Skin of body (tissue), 2 donors: ENCODE measurements around the gene CHRNA3. TPM values are rescaled to one million over a fixed set of nuclear protein-coding genes. Genes with fewer than 3 reads are reported as not detected.

Experiments
- DNase-seq: peaks from one replicate; lab custom pipeline; 2025; lab: John Stamatoyannopoulos, UW
- total RNA-seq: library from RNA; depleted of rRNA; stranded (reverse); fragments of >200 nt; gene quantifications from one replicate; pipeline ENCODE4 v1.2.3, GENCODE V29; 2014

Gene CHRNA3
- 0.39 TPM for total RNA-seq

DNA sequence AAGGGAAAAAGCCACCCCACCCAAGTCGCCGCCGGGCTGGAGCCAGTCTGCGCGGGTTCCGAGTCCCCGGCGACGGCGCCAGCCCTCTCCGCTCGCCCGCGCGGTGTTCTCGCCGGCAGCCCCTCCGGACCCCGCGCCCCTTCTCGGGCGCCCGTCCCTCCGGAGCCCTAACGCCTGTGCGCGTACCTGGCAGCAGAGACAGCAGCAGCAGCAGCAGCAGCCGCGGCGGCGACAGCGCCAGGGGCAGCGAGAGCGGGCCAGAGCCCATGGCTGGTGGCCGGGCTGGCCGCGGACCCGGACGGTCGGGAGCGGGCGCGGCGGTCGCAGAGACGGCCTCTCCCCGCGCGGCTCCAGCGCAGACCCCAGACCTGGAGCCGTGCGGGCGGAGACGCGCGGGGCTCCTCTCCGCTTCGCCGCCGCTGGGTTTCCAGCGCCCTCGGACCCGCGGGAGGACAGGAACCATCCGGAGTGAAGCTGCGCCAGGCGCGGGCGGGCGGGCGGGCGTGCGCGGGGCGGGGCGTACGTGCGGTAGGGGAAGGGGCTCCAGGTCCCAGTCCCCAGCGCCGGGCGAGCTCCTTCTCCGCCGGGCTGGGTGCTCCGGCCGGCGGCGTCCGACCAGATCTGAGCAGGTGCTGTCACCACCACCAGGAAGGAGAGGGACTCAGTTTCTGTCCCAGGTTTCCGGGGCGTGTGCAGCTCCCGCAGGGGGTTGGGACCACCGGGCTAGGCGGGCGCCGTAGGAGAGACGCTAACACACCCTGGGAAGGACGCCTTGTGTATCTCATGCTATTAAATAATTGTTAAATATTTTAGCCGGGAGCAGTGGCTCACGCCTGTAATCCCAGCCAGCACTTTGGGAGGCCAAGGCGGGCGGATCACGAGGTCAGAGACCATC is at the start of gene CHRNA3:
CHRNA3 (minus strand) TSS at position 470 of the 895 bp plus-strand sequence; CDS start at position 268, 202 bp downstream.
- DNase-seq: no peak

- DNase-seq: no peak
Measured at GRCh38 chr15:78668987-78669386, 48.2 kb upstream of the CHRNA3 start.

DNA sequence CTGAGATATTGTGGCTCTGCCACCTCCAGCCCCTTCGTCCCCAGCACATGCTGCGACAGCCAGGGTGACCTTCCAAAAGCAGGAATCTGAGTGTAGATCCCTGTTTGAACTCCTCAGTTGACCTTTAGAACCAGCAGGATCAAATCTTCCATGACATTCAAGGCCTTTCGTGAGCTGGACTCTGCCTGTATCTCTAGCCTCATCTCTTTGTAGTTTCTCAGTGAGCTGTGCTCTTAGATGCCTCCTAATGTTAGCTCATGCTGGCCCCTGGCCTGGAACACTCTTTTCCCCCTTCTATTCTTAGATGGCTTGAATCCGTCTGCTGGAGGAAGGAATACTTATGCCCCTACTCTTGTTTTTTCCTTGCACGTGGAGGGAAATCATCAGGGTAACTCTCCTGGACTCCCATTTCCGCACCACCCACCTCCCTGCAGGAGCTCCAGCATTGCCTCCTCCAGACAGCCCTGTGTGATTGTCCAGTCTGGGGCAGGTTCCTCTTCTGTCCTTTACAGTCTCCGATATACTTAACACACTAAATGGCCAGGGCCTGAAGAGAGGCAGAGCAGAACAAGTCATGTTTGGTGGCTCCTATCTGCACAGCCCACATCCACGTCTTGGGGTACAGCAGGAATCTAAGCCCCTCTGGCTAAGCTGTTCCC is 46.9 kb upstream of the CHRNA3 start:
- DNase-seq: no peak

DNA sequence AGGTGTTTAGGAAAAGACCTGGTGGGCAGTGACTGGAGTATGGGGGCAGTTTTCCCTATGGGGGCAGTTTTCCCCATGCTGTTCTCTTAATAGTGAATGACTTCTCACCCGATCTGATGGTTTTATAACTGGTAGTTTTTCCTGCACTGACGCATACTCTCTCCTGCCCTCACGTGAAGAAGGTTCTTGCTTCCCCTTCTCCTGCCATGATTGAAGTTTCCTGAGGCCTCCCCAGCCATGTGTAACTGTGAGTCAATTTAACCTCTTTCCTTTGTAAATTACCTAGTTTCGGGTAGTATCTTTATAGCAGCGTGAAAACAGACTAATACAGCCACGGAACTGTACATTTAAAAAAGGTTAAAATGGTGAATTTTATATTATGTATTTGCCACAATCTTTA is 45.2 kb upstream of the CHRNA3 start:
- no peak for DNase-seq

GRCh38 chr15:78663703-78664102 is 42.9 kb upstream of the CHRNA3 start:
- DNase-seq: no peak

DNA sequence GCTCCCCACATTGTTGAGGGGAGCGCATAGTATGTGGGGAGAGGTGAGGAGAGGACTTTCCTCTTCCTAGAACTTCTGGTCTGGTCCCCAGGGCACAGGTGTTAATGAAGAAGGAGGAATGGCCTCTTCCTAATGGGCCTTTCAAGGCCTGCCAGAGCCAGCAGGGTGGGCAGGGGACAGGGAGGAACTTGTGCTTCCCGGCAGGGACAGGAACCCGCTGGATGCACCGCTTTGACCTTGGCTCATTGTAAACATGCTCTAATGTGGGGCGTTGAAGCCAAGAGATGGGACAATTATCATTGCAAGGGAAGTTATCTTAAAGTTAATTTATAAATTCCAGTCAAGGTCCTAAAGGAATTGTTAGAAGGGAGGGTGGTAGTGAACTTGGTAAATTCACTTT is 41.2 kb upstream of the CHRNA3 start:
- DNase-seq: no peak

- DNase-seq: no peak
Measured at GRCh38 chr15:78661001-78661400, 40.2 kb upstream of the CHRNA3 start.

DNA sequence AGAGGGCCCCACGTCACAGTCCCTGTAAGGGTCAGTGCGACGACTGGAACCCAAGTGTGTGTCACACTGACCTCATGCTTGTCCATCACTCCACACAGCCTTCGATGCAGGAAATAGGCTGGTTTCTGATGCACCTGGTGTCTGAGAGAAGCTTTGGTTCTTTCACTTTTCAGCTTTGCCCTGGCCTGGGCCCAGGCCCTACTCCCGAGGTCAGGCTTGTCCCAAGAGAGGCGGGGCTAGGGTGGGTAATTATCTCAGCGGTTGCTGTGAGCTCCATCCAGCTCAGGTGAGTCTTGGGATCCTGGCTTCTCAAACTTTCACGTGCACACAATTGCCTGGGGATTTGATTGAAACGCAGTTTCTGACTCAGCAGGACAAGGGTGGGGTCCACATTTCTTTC is 39.8 kb upstream of the CHRNA3 start:
- DNase-seq: no peak

GRCh38 chr15:78658823-78659222 is 38.0 kb upstream of the CHRNA3 start:
- DNase-seq: no peak

- DNase-seq: no peak
Measured at GRCh38 chr15:78654272-78654671, 33.5 kb upstream of the CHRNA3 start.

GRCh38 chr15:78651930-78652615 is 31.3 kb upstream of the CHRNA3 start:
- no peak for DNase-seq

GRCh38 chr15:78651007-78651406 is 30.2 kb upstream of the CHRNA3 start:
- DNase-seq: no peak

GRCh38 chr15:78650022-78650421 is 29.2 kb upstream of the CHRNA3 start:
- no peak for DNase-seq

DNA sequence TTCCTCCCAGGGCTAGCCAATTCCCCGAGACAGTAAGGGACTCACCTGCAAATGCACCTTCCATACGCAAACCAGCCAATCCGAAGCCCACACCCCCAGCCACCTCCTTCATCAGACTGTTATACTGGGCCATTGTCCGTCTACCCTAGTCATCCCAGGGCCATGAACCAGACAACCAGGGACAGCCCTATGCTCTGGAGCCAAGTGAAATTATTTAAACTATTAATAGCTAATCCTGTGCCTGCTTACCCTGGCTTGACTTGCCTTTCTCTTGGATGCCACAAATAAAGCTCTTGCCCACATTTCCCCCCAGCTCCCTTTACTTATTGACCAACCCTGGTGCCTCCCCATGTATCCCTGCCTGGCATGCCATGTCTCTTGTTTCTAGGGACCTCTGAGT is 24.2 kb upstream of the CHRNA3 start:
- no peak for DNase-seq

DNA sequence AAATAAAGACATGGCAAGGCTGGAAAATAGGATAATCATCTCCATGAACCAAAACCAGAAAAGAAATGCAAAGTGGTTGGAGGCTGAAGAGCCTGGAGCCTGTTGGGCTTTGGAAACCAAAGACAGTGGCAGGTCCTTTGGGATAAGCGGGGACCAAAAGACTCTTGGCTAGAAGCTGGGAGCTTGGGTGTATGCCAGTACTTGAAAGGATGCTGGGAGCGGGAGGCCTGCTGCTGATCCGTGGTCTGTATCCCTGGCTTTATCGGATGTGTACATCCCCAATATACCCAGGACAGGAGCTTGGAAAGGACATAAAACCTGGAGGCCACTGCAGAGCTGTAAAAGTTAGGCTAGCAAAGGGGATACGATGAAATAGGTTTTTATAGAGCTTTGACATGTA is 21.5 kb upstream of the CHRNA3 start:
- no peak for DNase-seq

DNA sequence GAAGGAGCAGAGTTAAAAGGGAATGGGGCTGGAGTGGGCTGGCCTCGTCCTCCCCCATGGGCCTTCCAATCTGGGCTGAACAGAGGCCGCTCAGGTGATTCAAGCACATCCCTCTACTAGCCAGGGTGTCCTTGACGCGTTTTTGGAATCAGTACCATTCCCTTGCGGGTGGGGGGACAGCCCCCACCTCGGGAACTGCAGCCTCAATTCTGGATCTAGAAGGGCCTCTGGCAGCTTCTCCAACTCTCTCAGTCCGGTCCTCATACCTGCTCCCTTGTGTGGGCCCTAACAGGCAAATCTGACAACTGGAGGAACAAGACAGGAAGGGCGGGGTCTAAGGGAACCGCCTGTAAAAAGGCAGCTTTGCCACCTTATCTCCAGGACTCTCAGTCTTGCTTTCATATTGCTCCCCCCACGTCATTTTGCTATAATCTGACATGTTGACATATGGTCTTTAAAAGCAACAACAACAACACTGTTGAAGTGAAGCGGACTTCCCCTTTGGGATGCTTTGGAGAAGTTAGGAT is 21.0 kb upstream of the CHRNA3 start:
- no peak for DNase-seq

- no peak for DNase-seq
Measured at GRCh38 chr15:78641102-78641748, 20.4 kb upstream of the CHRNA3 start, which contains the start of gene CHRNB4. Gene CHRNB4, minus strand, starts transcription at chr15:78641210. Its CDS starts 77 bp downstream, at chr15:78641133.

DNA sequence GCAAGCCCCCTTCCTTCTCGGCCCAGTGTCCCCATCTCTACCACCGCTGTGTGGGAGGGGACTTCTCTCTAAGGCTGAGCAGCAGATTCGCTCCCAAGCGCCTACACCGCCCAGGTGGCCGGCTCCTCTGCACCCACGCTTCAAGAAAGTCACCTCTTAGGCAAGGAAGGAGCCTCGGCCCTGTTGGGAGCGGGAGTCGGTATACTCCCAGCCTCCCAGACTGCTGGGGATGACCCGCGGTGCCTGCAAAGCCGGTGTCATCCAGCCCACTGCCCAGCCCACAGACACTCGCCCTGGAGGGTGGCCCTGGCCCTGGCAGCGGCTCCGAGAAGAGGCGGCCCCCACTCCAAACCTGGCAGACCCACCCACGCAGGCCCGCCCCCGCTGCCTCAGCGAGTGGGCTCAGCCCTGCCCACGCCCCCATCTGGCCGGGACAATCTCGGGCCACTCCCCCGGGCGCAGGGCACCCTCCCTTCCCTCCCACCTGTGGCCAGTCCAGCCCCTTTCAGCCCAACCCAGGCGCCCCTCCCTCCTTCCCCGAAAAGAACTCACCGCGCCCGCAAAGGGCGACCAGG is 19.8 kb upstream of the CHRNA3 start:
- DNase-seq: no peak

DNA sequence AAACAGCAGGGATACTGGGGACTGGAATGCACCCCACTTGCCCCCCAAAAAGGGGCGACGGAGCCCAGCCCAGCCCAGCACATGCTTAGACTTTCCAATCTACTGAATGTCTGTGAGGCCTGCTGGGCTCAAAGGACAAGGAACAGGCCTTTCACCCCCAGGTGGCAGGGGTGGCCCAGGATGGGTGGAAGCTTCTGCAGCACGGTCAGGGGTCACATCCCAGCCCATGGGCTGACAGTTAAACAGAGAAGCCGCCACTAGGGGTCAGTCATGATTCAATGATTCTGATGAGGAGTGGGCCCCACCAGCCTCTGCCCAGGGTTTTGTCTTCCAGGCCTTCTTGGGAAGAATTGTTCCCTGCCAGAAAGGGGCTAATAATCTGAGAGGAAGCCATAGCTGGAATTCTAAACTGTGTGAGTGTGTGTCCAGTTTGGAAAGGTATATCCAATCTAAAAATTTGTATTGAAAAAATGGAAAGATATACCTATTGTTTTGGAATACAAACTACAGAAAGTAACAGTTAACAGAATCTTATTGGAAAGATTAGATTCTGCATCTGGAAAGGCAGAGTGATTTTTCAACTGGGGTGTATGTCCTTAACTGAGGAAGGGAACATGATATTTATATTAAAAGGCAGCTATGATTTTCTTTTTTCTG is 18.0 kb upstream of the CHRNA3 start:
- DNase-seq: no peak

DNA sequence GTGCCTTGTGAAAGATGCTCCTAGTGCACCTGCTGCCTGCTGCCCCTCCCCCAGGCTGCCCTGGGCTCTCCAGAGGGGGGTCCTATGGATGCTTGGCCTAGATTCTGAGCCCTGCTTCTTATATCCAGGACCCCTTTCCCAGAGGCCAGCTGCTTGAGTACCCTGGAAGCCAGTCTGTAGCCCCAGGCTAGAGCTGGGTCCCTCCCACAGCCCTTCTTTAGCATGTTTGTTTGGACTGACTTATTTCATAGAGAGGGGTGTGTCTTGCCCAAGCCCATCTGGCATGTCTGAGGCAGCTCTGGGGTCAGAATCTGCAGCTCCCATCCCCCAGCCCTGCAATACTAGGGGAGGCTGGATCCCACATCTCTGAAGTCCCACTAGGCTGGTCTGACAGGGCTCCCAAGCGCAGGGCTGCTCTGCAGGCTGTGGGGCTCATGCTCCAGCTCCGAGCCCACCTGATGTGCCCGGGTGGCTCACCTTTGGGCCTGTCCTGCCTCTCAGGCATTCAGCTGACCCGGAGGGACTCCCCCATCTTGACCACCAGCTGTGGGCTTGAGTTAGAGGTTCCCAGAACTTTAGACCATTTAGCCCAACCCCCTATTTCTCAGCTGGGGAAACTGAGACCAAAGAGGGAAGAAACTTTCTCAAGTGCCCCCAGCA is 17.1 kb upstream of the CHRNA3 start:
- DNase-seq: no peak
